WTC11 (cell line): ENCODE measurements around the gene GPHA2. TPM values are rescaled to one million over a fixed set of nuclear protein-coding genes. Genes with fewer than 3 reads are reported as not detected.

Source experiments
- ATAC-seq: fragments of 200-7000 bp; cut with Tn5 transposase; 2 replicates; pipeline ENCODE4 v1.10.0; 2021; ENCODE audit warnings: mild to moderate bottlenecking, moderate library complexity
- CTCF ChIA-PET: fragments of 300-600 bp; sonication (Branson Sonifier 250); formaldehyde crosslinking; loops from one replicate; lab custom pipeline; 2021; ENCODE audit warnings: antibody characterized with exemption; lab: Charles Lee
- POLR2A ChIA-PET: fragments of 350-600 bp; sonication (Branson Sonifier 250); formaldehyde crosslinking; loops from one replicate; lab custom pipeline; 2021; ENCODE audit warnings: antibody characterized with exemption; lab: Charles Lee
- DNase-seq: peaks from one replicate; pipeline ENCODE4 v3.0.0; 2021; ENCODE audit warnings: low spot score
- H3K27ac Mint-ChIP-seq: 2 replicates; pipeline ENCODE4 v1.8.0; 2021; ENCODE audit warnings: mixed read lengths
- H3K27me3 Mint-ChIP-seq: 2 replicates; pipeline ENCODE4 v1.8.0; 2021; ENCODE audit warnings: low read depth, mild to moderate bottlenecking, moderate library complexity, mixed read lengths
- H3K36me3 Mint-ChIP-seq: 2 replicates; pipeline ENCODE4 v1.8.0; 2021; ENCODE audit warnings: mixed read lengths
- H3K4me1 Mint-ChIP-seq: 2 replicates; pipeline ENCODE4 v1.8.0; 2022; ENCODE audit warnings: mixed read lengths
- H3K4me3 Mint-ChIP-seq: 2 replicates; pipeline ENCODE4 v1.8.0; 2021; ENCODE audit warnings: mild to moderate bottlenecking, moderate library complexity, mixed read lengths
- H3K9me3 Mint-ChIP-seq: 2 replicates; pipeline ENCODE4 v1.8.0; 2021; ENCODE audit warnings: mixed read lengths
- AFF4 ChIP-seq: sonication (generic); formaldehyde crosslinking; IDR thresholded peaks from 2 replicates; pipeline ENCODE4 v1.8.1; 2023; ENCODE audit warnings: mild to moderate bottlenecking, missing genetic modification reagents, borderline replicate concordance
- ARID4B ChIP-seq: sonication (generic); formaldehyde crosslinking; IDR thresholded peaks from 2 replicates; pipeline ENCODE4 v1.8.0; 2023; ENCODE audit warnings: missing genetic modification reagents, mild to moderate bottlenecking, borderline replicate concordance
- CREB1 ChIP-seq: sonication (generic); formaldehyde crosslinking; IDR thresholded peaks from 2 replicates; pipeline ENCODE4 v1.8.0; 2023; ENCODE audit warnings: mild to moderate bottlenecking, missing genetic modification reagents
- E2F1 ChIP-seq: sonication (generic); formaldehyde crosslinking; IDR thresholded peaks from 2 replicates; pipeline ENCODE4 v1.8.0; 2022; ENCODE audit warnings: mild to moderate bottlenecking, missing genetic modification reagents
- ESRRA ChIP-seq: sonication (generic); formaldehyde crosslinking; IDR thresholded peaks from 2 replicates; pipeline ENCODE4 v1.8.1; 2022; ENCODE audit warnings: mild to moderate bottlenecking, missing genetic modification reagents, borderline replicate concordance
- GTF2I ChIP-seq: fragments of 250-450 bp; sonication (Bioruptor Pico); conservative IDR thresholded peaks from 2 replicates; pipeline ENCODE4 v1.4.0; 2021; ENCODE audit warnings: mild to moderate bottlenecking
- HMGXB4 ChIP-seq: sonication (generic); formaldehyde crosslinking; IDR thresholded peaks from 2 replicates; pipeline ENCODE4 v1.8.1; 2023; ENCODE audit warnings: mild to moderate bottlenecking, moderate library complexity, missing genetic modification reagents
- IRF1 ChIP-seq: sonication (generic); formaldehyde crosslinking; IDR thresholded peaks from 2 replicates; pipeline ENCODE4 v1.8.0; 2023; ENCODE audit warnings: missing genetic modification reagents
- MXD4 ChIP-seq: fragments of 250-450 bp; sonication (Bioruptor Pico); IDR thresholded peaks from 2 replicates; pipeline ENCODE4 v1.8.0; 2021; ENCODE audit warnings: mild to moderate bottlenecking, moderate library complexity, borderline replicate concordance
- NFYB ChIP-seq: sonication (generic); formaldehyde crosslinking; conservative IDR thresholded peaks from 2 replicates; pipeline ENCODE4 v1.8.0; 2022; ENCODE audit warnings: low read depth, missing genetic modification reagents
- TP53 ChIP-seq: sonication (generic); formaldehyde crosslinking; IDR thresholded peaks from 2 replicates; pipeline ENCODE4 v1.8.1; 2023; ENCODE audit warnings: mild to moderate bottlenecking, missing genetic modification reagents
- USF2 ChIP-seq: sonication (generic); formaldehyde crosslinking; IDR thresholded peaks from 2 replicates; pipeline ENCODE4 v1.8.1; 2023; ENCODE audit warnings: mild to moderate bottlenecking, missing genetic modification reagents, moderate library complexity
- ZBTB43 ChIP-seq: sonication (generic); formaldehyde crosslinking; IDR thresholded peaks from 2 replicates; pipeline ENCODE4 v1.8.1; 2023; ENCODE audit warnings: mild to moderate bottlenecking, missing genetic modification reagents
- ZNF121 ChIP-seq: sonication (generic); formaldehyde crosslinking; IDR thresholded peaks from 2 replicates; pipeline ENCODE4 v1.8.0; 2023; ENCODE audit warnings: missing genetic modification reagents
- ZNF281 ChIP-seq: sonication (generic); formaldehyde crosslinking; IDR thresholded peaks from 2 replicates; pipeline ENCODE4 v1.8.0; 2023; ENCODE audit warnings: mild to moderate bottlenecking, missing genetic modification reagents
- ZNF317 ChIP-seq: sonication (generic); formaldehyde crosslinking; IDR thresholded peaks from 2 replicates; pipeline ENCODE4 v1.8.1; 2023; ENCODE audit warnings: low read depth, mild to moderate bottlenecking, moderate library complexity, missing genetic modification reagents, borderline replicate concordance
- ZSCAN18 ChIP-seq: fragments of 250-450 bp; sonication (Bioruptor Pico); IDR thresholded peaks from 2 replicates; pipeline ENCODE4 v2.1.2; 2022; ENCODE audit warnings: mild to moderate bottlenecking, moderate library complexity
- total RNA-seq: library from RNA; stranded (reverse); gene quantifications from 3 replicates; pipeline ENCODE4 v1.2.3, GENCODE V29; 2021

The GPHA2 gene
- total RNA-seq, 1 experiment from 2014 or later, result 1.6 TPM

GRCh38 chr11:64918017-64918416 is 17.7 kb downstream of the GPHA2 start:
- POLR2A ChIA-PET, result no interaction called here
- H3K9me3 Mint-ChIP-seq, result no peaks in the 10 kb centered on the region
- DNase-seq (no peak), ATAC-seq (no peak)
- peaks cover 13% of the 10 kb centered on the region for H3K4me1 Mint-ChIP-seq
- CTCF ChIA-PET, result interaction anchor here (1.3 to 4.1 kb wide), 4 partner anchors 14 to 79 kb away, joined by 6 to 14 read pairs (median 8); partner anchors contain the start of genes BATF2 and GPHA2
- no peaks in the 10 kb centered on the region for H3K36me3 Mint-ChIP-seq
- H3K27ac Mint-ChIP-seq, result peak overlapping the region; percentile 98
- no peak for TF ChIP-seq GTF2I (CRISPR knock-in tag)
- no peak for TF ChIP-seq ARID4B (CRISPR knock-in tag)
- TF ChIP-seq CREB1 (CRISPR knock-in tag), result no peak
- TF ChIP-seq ZNF281 (CRISPR knock-in tag), result no peak
- TF ChIP-seq ESRRA, result no peak
- no peak for TF ChIP-seq ZNF317 (CRISPR knock-in tag)
- no peak for TF ChIP-seq ZBTB43 (CRISPR knock-in tag)
- TF ChIP-seq TP53 (CRISPR knock-in tag), result no peak
- no peak for TF ChIP-seq NFYB
- no peak for TF ChIP-seq USF2
- no peak for TF ChIP-seq ZNF121
- no peak for TF ChIP-seq MXD4 (CRISPR knock-in tag)
- no peak for TF ChIP-seq E2F1 (CRISPR knock-in tag)
- no peak for TF ChIP-seq HMGXB4 (CRISPR knock-in tag)
- no peak for TF ChIP-seq IRF1
- no peak for TF ChIP-seq ZSCAN18 (CRISPR knock-in tag)
- no peak for TF ChIP-seq AFF4
- no peaks in the 10 kb centered on the region for H3K27me3 Mint-ChIP-seq
- peak overlapping the region; percentile 88 for H3K4me3 Mint-ChIP-seq
